Stimulated activated naive CD8-positive, alpha-beta T cell treated with anti-CD3 and anti-CD28 coated beads, Interleukin-15, Interleukin-2, amounts not matched to agents 100 U/mL and 50 U/mL, for 24 hours (primary cell): Measurements from ENCODE around the gene TMEM135.
A peak's percentile ranks its signal among the peaks of the same experiment; 100 is the strongest.

Experiments used
- ATAC-seq: fragments of 150-1000 bp; cut with Tn5 transposase; one replicate; pipeline ENCODE4 v1.10.0; 2021
- DNase-seq: peaks from one replicate; pipeline ENCODE4 v3.0.0; 2021

The TMEM135 gene

DNA sequence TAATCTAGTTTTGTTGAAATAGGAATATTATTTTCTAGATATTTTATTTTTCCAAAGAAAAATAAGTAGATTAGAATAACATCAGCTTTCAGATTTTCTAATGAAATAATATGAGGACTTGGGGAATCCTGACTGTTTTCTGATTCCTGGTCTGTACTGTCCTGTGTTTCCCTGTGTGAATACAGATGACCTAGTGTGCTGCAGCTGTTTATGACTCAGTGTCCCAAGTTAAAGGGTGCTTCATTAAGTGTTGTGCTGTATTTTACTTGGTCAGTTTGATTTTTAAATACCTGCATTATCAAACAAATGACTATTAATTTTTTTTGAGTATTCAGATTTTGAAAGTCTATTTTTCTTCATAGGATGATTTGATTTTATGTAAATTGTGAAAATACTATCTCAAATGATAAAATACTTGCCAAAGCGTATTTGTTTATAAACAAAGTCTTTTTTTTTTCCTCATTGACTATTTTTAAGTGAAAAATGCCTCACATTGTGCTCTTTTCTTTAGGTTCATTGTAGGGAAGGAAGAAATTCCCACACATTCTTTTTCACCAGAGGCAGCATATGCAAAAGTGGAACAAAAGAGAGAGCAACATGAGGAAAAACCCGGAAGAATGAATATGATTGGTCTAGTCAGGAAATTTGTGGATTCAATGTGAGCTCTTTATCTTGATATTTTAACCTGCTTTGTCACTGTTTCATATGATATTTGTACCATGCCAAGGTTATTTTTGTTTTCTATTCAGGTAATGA is 264.2 kb downstream of the TMEM135 start:
- DNase-seq, result no peak
- ATAC-seq, result no peak

DNA sequence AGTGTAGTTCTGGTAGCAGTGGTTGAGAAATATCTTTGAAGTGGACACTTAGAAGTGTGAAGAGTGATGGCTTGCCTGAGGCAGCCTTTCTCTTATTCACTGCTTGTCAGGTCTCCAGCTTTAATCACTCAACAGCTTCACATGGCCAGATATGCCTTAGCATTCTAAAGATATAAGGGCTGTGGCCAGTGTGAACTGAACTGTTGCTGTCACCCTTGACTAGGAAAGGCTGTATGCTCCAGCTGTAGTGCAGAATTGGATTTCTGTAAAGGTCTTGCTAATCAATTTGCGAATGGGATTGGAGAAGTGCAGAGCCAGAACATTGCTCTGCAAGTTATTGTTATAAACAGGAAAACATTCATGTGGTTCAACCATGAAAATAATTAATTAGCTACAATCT is 266.7 kb downstream of the TMEM135 start:
- DNase-seq (no peak), ATAC-seq (no peak)

DNA sequence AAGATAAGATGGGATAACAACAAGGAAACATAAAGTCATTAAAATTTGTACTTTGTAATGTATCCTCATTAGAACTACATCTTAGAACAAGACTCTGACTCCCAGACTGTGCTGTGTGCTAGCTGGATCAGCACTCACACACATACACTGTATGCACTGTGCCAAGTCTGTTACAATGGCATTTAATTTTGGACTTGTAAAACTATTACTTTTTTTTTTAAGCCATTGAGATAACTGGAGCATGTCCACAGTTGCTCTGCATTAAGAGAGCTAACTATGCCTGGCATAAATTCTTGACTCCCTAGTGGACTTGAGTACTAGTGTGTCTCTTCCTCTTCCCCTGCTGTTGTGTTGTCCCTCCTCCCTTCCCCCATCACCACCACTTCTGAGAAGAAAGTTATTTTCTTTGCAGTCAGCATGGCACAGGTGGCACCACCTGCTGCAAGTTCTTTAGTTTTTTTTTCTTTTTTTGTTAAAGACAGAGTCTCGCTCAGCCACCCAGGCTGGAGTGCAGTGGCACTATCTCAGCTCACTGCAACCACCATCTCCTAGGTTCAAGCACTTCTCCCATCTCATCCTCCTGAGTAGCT is 268.6 kb downstream of the TMEM135 start:
- DNase-seq (no peak), ATAC-seq (no peak)

DNA sequence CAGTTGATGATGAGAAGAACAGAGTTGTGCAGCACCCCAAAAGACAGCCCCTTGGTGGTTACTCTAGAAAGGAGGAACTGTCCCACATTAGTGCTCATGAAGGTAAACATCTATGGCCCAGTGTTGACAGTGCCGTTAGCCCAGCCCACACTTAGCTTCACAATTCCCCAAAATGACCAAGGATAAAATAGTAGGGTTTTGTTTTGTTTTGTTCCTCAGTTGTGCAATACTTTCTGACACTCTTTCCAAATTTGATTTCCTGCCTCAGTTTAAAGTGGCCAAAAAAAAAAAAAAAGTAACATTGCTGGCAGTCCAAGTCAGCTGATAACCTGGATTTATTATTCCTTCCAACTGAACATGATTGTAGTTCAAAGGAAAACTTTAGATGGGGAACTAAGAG is 269.4 kb downstream of the TMEM135 start:
- no peak for ATAC-seq
- no peak for DNase-seq

DNA sequence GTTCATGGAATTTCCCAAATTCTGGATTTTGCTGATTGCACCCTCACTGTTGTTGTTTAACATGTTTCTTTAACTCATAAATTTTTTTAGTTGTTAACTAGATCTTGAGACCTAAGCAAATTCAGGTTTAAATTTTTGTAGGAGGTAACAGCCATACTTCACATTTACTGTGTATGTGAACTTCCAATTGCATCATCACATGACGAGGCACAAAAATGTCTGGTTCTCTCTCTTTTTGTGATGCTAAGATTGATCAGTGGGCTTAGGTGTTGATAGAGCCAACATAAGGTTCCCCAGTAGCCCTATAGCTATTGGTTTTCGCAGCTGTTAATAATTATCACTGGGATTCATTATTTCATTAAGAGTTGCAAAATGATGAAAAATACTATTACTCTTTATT is 277.5 kb downstream of the TMEM135 start:
- ATAC-seq (no peak), DNase-seq (no peak)

DNA sequence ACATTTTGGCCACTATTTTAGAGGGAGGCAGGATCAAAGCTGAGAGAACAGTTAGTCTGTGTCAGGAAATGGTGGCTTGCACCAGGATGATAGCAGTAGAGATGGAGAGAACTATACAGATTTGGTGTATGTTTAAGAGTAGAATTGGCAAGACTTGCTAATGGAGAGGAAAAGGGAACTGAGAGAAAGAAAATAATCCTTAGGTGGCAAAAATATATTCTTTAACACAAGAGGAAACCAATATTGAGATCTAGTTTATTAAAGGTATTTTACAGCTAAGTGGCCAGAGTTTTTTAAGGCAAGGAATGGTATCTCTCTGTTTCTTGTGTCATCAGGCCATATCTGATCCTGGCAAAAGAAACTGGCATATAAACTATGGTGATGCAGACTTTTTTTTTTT is 278.8 kb downstream of the TMEM135 start:
- ATAC-seq, result no peak
- no peak for DNase-seq

DNA sequence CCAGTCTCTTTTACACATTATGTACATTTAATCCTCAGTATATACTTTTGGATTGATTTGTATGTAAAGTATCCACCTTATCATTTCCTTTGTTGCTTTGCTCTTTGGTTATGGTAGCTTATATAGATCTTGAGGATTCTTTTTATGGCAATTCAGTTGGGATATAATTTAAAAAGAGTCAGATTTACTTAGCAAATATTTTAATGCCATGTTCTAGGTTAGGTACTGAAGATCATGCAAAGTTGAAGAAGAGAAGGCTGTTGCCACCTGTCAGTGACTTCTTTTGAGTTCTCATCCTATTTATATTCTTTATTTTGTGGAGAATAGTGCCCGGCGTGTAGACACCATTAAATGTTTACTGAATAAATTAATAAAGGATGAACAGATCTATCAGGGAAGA is 279.7 kb downstream of the TMEM135 start:
- ATAC-seq (no peak), DNase-seq (no peak)

DNA sequence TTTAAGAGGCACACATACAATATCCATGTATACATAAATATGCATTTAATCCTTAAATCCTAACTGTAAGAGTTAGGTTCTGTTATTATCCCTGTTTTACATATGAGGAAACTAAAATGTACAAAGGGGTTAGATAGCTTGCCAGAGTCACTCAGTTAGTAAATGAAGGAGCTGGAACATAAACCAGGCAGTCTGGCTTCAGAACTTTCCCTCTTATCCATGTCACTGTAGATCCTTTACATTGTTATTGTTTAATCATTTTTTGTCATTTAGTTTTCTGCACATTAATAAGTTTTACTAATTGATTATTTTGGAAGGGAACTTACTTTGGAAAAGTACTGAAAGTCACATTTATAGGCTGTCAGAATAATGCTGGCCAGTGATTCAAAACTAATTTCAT is 282.4 kb downstream of the TMEM135 start:
- no peak for ATAC-seq
- DNase-seq, result no peak

DNA sequence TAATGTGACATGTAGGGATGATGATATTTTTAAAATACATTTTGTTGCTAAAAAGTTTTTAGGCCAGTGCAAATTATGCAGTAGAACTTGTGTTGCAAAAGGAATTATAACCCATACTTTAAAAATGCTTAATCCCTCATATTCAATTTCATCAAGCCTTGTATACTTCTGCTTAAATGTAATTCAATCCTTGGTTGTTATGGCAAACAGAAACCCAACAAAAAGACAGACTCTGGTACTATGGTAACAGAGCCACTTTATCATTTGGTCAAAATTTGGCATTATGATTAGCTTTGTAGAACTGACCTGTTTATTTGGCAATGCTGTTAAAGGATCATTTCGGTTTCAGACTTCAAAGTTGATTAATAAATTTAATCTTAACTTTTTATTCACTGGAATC is 284.8 kb downstream of the TMEM135 start:
- DNase-seq (no peak), ATAC-seq (no peak)

DNA sequence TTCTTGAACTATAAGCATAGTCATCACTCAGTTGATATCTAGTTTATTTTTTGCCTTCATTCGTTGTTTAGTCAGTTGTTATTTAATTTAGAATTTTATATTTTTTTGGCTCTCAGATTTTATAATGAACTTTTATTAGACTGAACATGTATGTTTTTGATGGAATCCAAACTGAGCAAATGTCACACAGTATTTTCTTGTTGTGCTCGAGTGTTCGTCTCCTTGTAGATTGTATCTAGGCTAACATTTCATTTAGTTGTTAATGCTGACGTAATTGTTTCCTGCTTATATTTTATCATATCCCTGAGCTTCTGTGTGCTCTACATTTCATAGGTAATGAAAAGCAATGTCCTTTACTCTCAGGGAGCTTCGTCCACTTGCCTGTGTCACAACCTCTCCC is 286.2 kb downstream of the TMEM135 start:
- ATAC-seq, result no peak
- no peak for DNase-seq

DNA sequence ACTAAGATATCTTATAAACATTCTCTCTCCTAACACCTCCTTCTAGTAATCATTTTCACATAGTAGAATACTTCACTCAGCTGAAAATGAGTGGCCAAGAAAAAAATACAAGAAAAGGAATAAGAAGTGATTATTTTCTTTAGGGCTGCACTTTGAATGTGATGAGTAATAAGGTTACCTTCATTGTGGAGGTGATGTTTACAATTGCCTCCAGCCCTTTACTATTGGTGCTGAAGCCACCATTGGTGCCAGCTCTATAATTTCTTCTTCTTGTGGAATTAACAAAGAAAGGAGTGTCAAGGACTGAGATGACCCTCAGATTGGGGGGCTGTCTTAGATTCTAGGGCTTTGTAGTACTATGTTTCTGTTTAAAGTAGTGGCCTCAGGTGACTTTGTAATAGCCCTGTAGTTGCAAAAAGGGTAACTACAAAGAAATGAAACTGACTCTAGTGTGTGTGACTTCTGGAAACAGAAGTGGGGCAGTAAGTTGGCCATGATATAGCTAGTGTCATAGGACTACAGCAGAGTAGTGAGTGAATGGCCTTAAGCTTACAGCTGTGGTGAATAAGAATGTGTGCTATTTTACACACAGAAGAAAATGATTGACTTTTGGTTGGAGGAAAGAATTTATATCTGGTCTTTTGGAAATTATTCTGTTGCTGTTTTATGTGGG is 287.2 kb downstream of the TMEM135 start:
- ATAC-seq (no peak), DNase-seq (no peak)

DNA sequence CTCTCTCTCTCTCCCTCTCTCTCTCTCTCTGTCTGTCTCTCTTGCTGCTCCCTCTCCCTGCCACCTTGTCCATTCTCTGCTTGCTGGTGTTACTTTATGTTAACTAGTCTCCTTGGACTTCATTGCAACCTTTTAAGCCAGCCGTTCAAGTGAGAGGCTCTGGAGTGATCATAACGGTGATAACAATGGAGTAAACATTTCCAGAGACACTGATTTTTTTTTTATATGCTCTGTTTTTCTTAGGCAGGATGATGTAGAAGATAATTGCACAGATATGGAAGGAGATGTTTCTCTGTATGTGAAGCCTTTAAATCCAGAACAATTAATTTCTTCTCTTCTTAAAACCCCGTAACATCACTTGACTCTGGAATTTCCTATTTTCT is 287.7 kb downstream of the TMEM135 start:
- no peak for ATAC-seq

DNA sequence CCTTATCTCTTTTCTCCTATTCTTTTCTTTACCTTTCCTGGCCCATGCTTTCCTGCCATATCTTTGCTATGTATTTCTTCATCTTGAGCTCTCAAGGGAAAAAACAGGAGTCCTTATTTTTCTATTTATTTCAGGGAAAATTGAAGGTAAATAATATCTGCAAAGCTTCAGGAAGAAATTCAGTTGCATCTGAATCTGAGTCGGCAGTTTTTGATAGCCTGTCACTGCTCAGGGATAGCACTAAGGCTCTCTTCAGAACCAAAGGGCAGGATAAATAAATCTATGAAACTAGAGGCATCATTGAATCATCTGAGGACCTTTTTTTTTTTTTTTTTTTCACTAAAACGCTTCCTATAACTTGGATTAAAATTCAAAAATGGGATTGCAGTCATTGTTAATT is 288.9 kb downstream of the TMEM135 start:
- DNase-seq (no peak), ATAC-seq (no peak)

More for the DNA sequence above, 287.7 kb downstream of the TMEM135 start:
- no peak for DNase-seq

DNA sequence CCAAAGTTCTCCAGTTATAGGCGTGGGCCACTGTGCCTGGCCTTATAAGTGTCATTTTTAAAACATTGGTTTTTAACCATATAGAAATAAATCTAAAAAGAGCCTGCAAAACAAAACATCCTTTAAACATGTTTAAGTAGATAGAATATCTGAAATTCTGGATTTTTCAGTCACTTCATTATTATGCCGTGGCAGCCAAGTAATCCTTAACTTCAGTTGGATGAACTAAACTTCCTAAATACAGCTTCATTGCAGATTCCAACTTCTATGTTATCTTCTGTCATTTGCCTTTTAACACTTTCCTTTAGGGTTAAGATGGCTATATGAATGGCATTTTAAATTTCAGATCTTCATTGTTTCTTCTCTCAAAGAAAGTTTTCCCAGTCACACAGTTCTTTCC is 291.4 kb downstream of the TMEM135 start:
- ATAC-seq (no peak), DNase-seq (no peak)

DNA sequence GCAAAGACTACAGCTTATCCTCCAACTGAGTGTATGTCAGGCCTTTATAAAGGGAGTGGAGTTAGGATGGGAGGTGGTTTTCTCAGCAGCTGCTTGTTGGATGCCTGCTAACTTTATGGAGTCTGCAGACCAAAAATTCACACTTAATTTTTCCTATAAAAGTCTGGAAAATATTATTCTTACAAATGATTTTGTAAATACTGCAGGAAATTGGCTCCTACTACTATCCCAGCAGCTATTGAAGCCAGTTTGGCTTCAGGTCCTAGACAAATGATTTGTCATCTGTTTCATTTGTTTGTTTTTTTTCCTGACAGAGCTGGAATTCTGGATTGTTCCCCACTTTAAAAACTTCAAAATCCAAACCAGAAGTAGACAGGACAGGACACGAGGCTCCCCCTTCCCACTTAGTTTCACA is 292.5 kb downstream of the TMEM135 start:
- DNase-seq, result no peak
- no peak for ATAC-seq

DNA sequence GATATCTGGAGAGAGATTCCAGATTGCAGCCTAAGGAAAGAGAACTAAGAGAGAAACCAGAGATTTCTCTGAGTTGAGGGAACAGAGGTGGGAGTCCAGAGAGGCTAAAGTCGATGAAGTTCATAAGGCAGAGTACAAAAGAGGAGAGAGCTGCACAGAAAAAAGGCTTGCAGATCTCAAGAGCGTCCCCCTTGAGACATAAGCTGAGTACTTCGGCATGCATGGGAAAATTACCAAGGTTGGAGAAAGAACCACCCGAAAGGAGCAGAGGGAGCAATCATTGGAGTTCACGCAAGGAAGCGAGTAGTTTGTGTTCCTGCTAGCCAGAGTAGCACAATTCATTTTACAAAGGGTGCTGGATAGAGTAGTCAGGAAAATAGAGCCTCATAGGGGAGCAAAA is 293.5 kb downstream of the TMEM135 start:
- ATAC-seq (no peak), DNase-seq (no peak)

DNA sequence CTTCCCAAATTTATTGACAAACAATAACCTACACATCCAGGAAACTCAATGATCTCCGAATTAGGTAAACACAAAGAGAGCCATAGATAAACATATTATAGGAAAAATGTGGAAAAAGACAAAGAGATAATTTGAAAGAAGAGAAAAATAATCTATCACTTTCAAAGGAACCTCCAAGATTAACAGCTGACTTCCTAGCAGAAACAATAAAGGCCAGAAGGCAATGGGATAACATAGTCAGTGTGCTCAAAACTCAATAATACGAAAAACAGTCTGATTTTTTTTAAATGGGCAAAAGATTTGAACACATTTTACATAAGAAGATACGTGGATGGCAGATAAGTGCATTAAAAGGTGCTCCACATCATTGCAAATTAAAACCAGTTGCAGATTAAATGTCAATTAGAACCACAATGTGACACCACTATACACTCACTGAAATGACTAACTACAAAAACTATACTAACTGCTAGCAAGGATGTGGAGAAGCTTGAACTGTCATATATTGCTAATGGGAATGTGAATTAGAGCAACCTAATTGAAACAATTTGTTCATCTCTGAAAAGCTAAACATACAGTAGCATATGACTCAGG is 300.4 kb downstream of the TMEM135 start:
- DNase-seq, result no peak
- no peak for ATAC-seq

DNA sequence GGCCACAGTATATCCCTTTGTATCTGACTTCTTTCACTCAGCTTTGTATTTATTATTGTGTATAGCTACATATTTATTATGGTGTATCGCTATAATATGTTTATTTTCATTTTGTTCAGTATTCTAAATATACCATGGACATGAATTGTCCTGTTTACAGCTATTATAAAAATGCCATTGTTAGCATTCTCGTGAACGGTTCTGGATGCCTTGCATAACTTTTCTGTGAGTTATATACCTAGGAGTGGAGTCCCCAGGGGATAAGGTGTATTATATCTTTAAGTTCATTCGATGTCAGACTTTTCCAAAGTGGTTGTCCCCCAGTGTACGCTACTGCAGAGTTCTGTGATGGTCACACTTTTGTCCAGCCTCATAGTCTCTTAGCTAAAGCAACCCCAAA is 301.7 kb downstream of the TMEM135 start:
- no peak for DNase-seq
- no peak for ATAC-seq

DNA sequence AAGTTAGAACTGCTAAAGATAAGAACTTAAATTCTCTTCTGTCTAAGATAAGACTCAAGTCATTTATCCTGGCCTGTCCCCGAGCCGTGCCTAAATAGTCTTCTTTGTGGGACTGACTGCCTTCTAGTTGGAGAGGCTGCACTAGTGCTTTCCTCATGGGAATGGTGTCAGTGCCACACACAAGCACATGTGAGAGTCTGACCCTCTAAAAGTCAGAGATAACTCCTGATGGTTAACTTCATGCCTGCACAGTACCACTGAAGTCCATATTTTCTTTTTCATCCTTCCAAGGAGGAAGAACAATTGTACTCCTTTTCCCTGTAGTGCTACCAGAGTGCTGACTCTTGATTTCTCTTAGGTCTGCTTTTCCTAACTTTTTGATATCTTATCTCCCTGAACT is 309.7 kb downstream of the TMEM135 start:
- ATAC-seq (no peak), DNase-seq (no peak)

DNA sequence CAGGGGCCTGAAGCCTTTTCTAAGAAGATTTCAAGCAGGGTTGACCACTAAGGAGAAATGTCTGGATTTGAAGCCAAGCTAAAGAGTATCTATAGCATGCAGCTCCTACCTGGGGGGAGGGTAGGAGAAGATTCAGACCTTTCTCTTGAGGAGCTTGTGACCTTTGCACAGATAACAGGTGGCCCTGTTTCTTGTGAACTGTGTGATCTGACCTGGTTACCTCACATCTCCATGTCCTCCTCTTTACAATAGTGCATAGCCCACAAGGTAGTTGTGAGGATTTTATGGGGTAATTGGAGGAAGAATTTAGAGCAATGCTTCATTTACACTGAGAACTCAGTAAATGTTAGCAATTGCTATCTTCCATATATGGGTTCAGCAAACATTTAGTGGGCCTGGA is 310.1 kb downstream of the TMEM135 start:
- DNase-seq, result no peak
- ATAC-seq, result no peak

DNA sequence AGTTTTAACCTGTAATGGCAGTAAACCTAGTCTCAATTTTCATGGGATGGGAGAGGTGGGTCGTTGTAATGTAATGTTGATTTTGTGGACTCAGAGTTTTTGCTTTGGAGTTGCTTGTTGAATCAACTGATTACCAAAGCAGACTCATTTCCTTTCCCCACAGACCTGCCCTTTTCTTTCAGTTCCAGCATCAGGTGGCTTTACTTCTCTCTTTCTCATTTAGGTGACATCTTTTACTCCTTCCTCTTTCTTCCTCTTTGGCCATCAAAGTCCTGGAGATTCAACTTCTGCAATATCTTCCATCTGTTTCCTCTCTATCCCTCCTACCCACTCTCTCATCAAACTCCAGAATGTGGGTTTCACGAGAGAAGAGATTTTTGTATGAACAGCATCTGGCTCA is 313.9 kb downstream of the TMEM135 start:
- ATAC-seq, result no peak
- no peak for DNase-seq

DNA sequence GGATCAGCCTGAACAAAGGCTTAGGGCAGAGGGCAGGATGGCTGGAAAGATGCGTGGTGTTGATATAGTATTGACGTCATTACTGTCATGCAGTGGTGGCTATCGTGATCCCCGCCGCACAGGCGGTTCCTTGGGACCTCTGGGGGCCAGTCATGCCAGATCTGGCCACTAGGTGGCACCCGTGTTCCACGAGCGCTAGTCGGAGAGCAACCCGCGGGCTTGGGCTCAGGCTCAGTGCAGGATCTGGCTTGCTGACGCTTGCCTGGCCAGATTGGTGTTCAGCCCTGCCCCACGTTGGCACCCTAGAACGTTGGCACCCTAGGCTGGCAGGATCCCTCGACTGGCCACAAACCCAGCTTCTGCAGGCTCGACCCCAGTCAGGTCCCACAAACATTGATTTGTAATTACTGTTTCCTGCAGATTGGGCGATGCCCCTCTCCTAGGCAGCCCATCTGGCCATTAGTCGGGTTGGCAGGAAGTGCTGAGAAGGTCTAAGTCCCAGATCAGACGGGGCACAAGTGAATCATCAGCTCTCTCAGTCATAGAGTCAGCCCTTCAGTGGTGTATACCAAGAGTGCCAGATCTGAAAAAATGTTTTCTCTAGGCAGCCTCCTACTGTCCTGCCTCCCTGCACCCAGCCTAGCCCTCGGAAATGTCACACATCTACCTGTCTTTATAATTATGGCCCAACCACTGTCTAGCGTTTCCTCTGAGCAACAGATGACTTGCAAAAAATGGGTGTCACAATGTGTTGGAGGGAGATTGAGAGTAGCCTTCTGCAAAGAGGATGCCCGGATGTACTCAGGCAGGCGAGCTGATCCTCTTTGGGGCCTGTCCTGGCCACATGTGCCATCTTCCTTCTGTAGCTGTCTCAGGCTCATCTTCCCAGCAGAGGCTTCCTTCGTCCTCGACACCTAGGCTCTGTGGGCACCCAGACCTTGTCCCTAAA is 315.3 kb downstream of the TMEM135 start:
- ATAC-seq, result peak; percentile 90

More for the DNA sequence above, 315.3 kb downstream of the TMEM135 start:
- DNase-seq, result peak; percentile 90
